ENCODE data around the gene SOST.
A peak's percentile ranks its signal among the peaks of the same experiment; 100 is the strongest.

SOST gene

DNA sequence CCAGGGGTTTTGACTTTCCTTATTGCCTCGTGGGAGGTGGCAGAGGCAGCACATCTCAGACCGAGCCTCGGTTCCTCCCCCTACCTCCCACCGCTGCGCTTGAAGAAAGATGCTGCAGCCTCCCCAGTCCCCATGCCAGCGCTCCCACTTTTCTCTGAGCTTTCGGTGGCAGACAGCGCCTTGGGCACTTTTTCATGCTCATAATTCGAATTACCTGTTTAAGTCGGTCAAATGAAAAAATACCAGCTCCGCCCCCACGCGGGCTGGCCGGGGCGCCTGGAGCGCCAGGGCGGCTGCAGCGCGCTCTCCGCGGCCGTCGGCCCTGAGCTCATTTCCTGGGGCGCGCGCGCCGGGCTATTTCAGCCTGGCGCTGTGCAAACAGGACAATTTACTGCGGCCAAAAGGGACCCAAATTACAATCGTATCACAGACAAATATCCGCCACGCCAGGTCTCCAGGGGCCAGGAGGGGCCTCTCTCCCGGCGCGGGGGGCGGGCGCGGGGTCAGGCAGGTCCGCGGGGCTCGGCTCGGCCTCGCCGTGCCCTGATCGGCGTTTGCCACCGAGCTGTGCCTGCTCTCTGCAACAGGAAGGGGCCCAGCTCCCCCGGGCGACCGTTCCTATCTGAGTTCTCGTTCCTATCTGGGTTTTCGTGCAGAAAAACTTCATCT, 45.0 kb downstream of the SOST start:
- Histone ChIP-seq H3K27ac (ENCODE audit: extremely low read depth, low read depth, low read length) (no peak overlapping the region), H3K9me3 (ENCODE audit: control insufficient read depth, insufficient read depth, low read depth, low read length) (no peaks in the 10 kb centered on the region), H3K4me3 (ENCODE audit: low read depth, low read length) (peak overlapping the region; percentile 38), H3K4me1 (ENCODE audit: control insufficient read depth, insufficient read depth, low read length) (peaks cover 5% of the 10 kb centered on the region), H3K36me3 (ENCODE audit: control insufficient read depth in 2 of 2, insufficient read depth in 1 of 2, low read length in 2 of 2) (no peaks in the 10 kb centered on the region)
- ChIA-PET POLR2A (interaction anchor here (0.6 to 1.4 kb wide), 6 partner anchors 9 to 45 kb away, joined by 3 to 7 read pairs (median 3); partner anchors contain the start of gene SOST), CTCF (interaction anchor here (0.5 to 2.7 kb wide), 7 partner anchors 10 to 1977 kb away, joined by 3 to 35 read pairs (median 3); partner anchors contain the start of gene SOST)
- no peak for TF ChIP-seq BCL11B (tag by site-specific recombination; IDR thresholded peaks at IDR 0.05; ENCODE audit: low read depth)
- peak; percentile 53 for TF ChIP-seq SP2 (tag by site-specific recombination; IDR thresholded peaks at IDR 0.05)
- peak; percentile 40; the same call in 1 of the 2 replicates for TF ChIP-seq ZNF398 (tag by site-specific recombination; IDR thresholded peaks at IDR 0.05)
- TF ChIP-seq ZNF133 (tag by site-specific recombination; IDR thresholded peaks at IDR 0.05), result no peak
- TF ChIP-seq KLF8 (tag by site-specific recombination; IDR thresholded peaks at IDR 0.05), result peak; percentile 34; the same call in 1 of the 2 replicates
- TF ChIP-seq ZXDB (tag by site-specific recombination; IDR thresholded peaks at IDR 0.05), result no peak
- peak; percentile 78 for TF ChIP-seq ZBTB17 (tag by site-specific recombination; IDR thresholded peaks at IDR 0.05)
- TF ChIP-seq ZNF148 (tag by site-specific recombination; IDR thresholded peaks at IDR 0.05; ENCODE audit: borderline replicate concordance), result no peak
- TF ChIP-seq BCL6B (tag by site-specific recombination; IDR thresholded peaks at IDR 0.05), result no peak
- peak; percentile 17; the same call in 1 of the 2 replicates for TF ChIP-seq ZBTB20 (tag by site-specific recombination; IDR thresholded peaks at IDR 0.05)
- TF ChIP-seq ZBTB8A (tag by site-specific recombination; IDR thresholded peaks at IDR 0.05), result peak; percentile 90
- no peak; the same call in 1 of the 2 replicates for TF ChIP-seq PRDM1 (tag by site-specific recombination; IDR thresholded peaks at IDR 0.05)
- TF ChIP-seq HOXC10 (CRISPR knock-in tag; IDR thresholded peaks at IDR 0.05), result no peak
- peak; percentile 82 for TF ChIP-seq ZIC2 (tag by site-specific recombination; IDR thresholded peaks at IDR 0.05)
- no peak for TF ChIP-seq OSR2 (tag by site-specific recombination; IDR thresholded peaks at IDR 0.05)
- peak; percentile 70 for TF ChIP-seq EGR2 (tag by site-specific recombination; IDR thresholded peaks at IDR 0.05; ENCODE audit: low read depth)
- 0 out of 2 replicates have a peak, but pooled peaks have one; percentile 59 for TF ChIP-seq ZNF561 (tag by site-specific recombination; IDR thresholded peaks at IDR 0.05; ENCODE audit: borderline replicate concordance)
- TF ChIP-seq KLF17 (tag by site-specific recombination; IDR thresholded peaks at IDR 0.05), result no peak
- peak; percentile 86 for TF ChIP-seq ZBTB26 (tag by site-specific recombination; optimal IDR thresholded peaks at IDR 0.05)
- peak; percentile 23; the same call in 1 of the 2 replicates for TF ChIP-seq PATZ1 (tag by site-specific recombination; IDR thresholded peaks at IDR 0.05)
- TF ChIP-seq PRDM10 (tag by site-specific recombination; IDR thresholded peaks at IDR 0.05), result no peak
- TF ChIP-seq ZFHX2 (tag by site-specific recombination; conservative IDR thresholded peaks at IDR 0.05), result peak; percentile 65
